GM12878 (cell line): ENCODE data around the gene LRCH4. TPM values are rescaled to one million over a fixed set of nuclear protein-coding genes. Genes with fewer than 3 reads are reported as not detected.

Experiments
- ATAC-seq: fragments of 200-7000 bp; cut with Tn5 transposase; 3 replicates; pipeline ENCODE4 v1.9.1; 2020; ENCODE audit warnings: mild to moderate bottlenecking, moderate library complexity
- BruUV-seq: library from RNA; stranded (reverse); fragments of 400-500 nt; replicated peaks from 2 replicates; lab custom pipeline; 2021; lab: Mats Ljungman, UMichigan
- CTCF ChIA-PET: fragments of 300-600 bp; sonication (Branson Sonifier 250); formaldehyde crosslinking; extraction: SDS; loops from one replicate; lab custom pipeline; 2021; ENCODE audit warnings: inconsistent platforms; lab: Yijun Ruan, JAX
- POLR2A ChIA-PET: fragments of 350-600 bp; formaldehyde crosslinking; extraction: SDS; loops from one replicate; lab custom pipeline; 2021; ENCODE audit warnings: inconsistent platforms; lab: Charles Lee
- RAD21 ChIA-PET: fragments of 300-600 bp; sonication (Branson Sonifier 250); formaldehyde crosslinking; loops from one replicate; lab custom pipeline; 2023; ENCODE audit warnings: antibody characterized with exemption; ENCODE audit not compliant: unreplicated experiment; lab: Charles Lee
- SMC1A ChIA-PET: fragments of 300-600 bp; sonication (Branson Sonifier 250); formaldehyde crosslinking; loops from one replicate; lab custom pipeline; 2023; ENCODE audit not compliant: unreplicated experiment, uncharacterized antibody; lab: Charles Lee
- DNase-seq: peaks from one replicate; pipeline ENCODE4 v3.0.0-alpha.2; 2011; ENCODE audit warnings: low read depth, low spot score
- FAIRE-seq: peaks from 3 replicates; lab custom pipeline; 2011; peaks lifted over from hg19 to GRCh38; lab: Jason Lieb, UNC
- H2AFZ ChIP-seq: 2 replicates; pipeline ENCODE4 v1.6.0; 2011; ENCODE audit warnings: low read depth, low read length, control low read depth; ENCODE audit not compliant: control insufficient read depth
- H3K27ac ChIP-seq: 2 replicates; pipeline ENCODE4 v1.5.1; 2011; ENCODE audit warnings: control low read depth; ENCODE audit not compliant: control insufficient read depth, insufficient read depth
- H3K27me3 ChIP-seq, 2 experiments: replicated peaks in 1 of 2; 2 replicates each; pipeline versions ENCODE4 v1.6.0 to v1.6.1; 2011; ENCODE audit warnings: low read length in 1 of 2; ENCODE audit not compliant: control insufficient read depth in 2 of 2, insufficient read depth in 2 of 2
- H3K36me3 ChIP-seq, 2 experiments: 2 replicates each; pipeline ENCODE4 v1.5.1; 2011; ENCODE audit warnings: low read length in 1 of 2; ENCODE audit not compliant: control insufficient read depth in 2 of 2, insufficient read depth in 2 of 2
- H3K4me1 ChIP-seq: 2 replicates; pipeline ENCODE4 v1.6.1; 2011; ENCODE audit warnings: mild to moderate bottlenecking, low read length, moderate library complexity, mixed read lengths; ENCODE audit not compliant: control insufficient read depth, insufficient read depth
- H3K4me2 ChIP-seq: 2 replicates; pipeline ENCODE4 v1.6.0; 2011; ENCODE audit warnings: control low read depth; ENCODE audit not compliant: control insufficient read depth, insufficient read depth
- H3K4me3 ChIP-seq: fragments of 200-600 bp; sonication (generic); 2 replicates; pipeline ENCODE4 v1.5.1; 2016
- H3K79me2 ChIP-seq: 2 replicates; pipeline ENCODE4 v1.6.0; 2011; ENCODE audit warnings: low read length; ENCODE audit not compliant: control insufficient read depth, insufficient read depth
- H3K9ac ChIP-seq: 2 replicates; pipeline ENCODE4 v1.8.0; 2011; ENCODE audit warnings: low read length, control low read depth, mixed read lengths; ENCODE audit not compliant: control insufficient read depth, insufficient read depth
- H3K9me3 ChIP-seq: replicated peaks from 3 replicates; pipeline ENCODE4 v1.5.1; 2011; ENCODE audit warnings: mild to moderate bottlenecking, low read length; ENCODE audit not compliant: control insufficient read depth, insufficient read depth
- H4K20me1 ChIP-seq: 2 replicates; pipeline ENCODE4 v1.6.0; 2011; ENCODE audit not compliant: control insufficient read depth, insufficient read depth
- ATF3 ChIP-seq: IDR thresholded peaks from 2 replicates; pipeline ENCODE4 v1.6.1; 2011; ENCODE audit warnings: low read depth, mild to moderate bottlenecking, low read length, moderate library complexity, borderline replicate concordance; ENCODE audit errors: extremely low read depth
- BMI1 ChIP-seq: fragments of 450-650 bp; IDR thresholded peaks from 2 replicates; pipeline ENCODE4 v1.6.1; 2016; ENCODE audit warnings: mild to moderate bottlenecking, moderate library complexity, borderline replicate concordance
- CBFB ChIP-seq: IDR thresholded peaks from 2 replicates; pipeline ENCODE4 v1.6.1; 2016; ENCODE audit warnings: antibody characterized with exemption, low read depth
- CBX5 ChIP-seq: sonication (generic); IDR thresholded peaks from 2 replicates; pipeline ENCODE4 v1.6.1; 2016; ENCODE audit warnings: low read depth, moderate library complexity, mild to moderate bottlenecking, inconsistent platforms
- CEBPB ChIP-seq, 2 experiments: fragments of 150-350 bp in 1 of 2; IDR thresholded peaks; 2 replicates each; pipeline ENCODE4 v1.6.1; 2012 to 2014; ENCODE audit warnings: low read depth in 2 of 2, low read length in 2 of 2, borderline replicate concordance in 1 of 2, inconsistent platforms in 1 of 2
- FOXM1 ChIP-seq: IDR thresholded peaks from 2 replicates; pipeline ENCODE4 v1.6.1; 2012; ENCODE audit warnings: low read depth, mild to moderate bottlenecking, inconsistent platforms, low read length, moderate library complexity
- KAT2A ChIP-seq: conservative IDR thresholded peaks from 2 replicates; pipeline ENCODE4 v1.6.1; 2011; ENCODE audit warnings: low read depth, low read length; ENCODE audit not compliant: control insufficient read depth
- NR2F1 ChIP-seq: fragments of 450-650 bp; conservative IDR thresholded peaks from 2 replicates; pipeline ENCODE4 v1.6.1; 2017; ENCODE audit warnings: mild to moderate bottlenecking
- PAX5 ChIP-seq: IDR thresholded peaks from 2 replicates; pipeline ENCODE4 v1.6.1; 2011; ENCODE audit warnings: low read depth, low read length, borderline replicate concordance
- POLR2AphosphoS5 ChIP-seq: IDR thresholded peaks from 2 replicates; pipeline ENCODE4 v1.6.1; 2011; ENCODE audit warnings: mild to moderate bottlenecking, low read length, inconsistent platforms
- SMAD1 ChIP-seq: fragments of 450-650 bp; IDR thresholded peaks from 2 replicates; pipeline ENCODE4 v1.6.1; 2018; ENCODE audit warnings: mild to moderate bottlenecking, low read depth; ENCODE audit not compliant: partially characterized antibody
- SMAD5 ChIP-seq: IDR thresholded peaks from 2 replicates; pipeline ENCODE4 v1.6.1; 2016; ENCODE audit warnings: antibody characterized with exemption, low read depth
- SMARCA5 ChIP-seq: fragments of 450-650 bp; IDR thresholded peaks from 2 replicates; pipeline ENCODE4 v1.6.1; 2017; ENCODE audit warnings: mild to moderate bottlenecking
- SP1 ChIP-seq: IDR thresholded peaks from one replicate; pipeline ENCODE4 v1.6.1; 2011; ENCODE audit warnings: low read depth, low read length
- SREBF2 ChIP-seq: IDR thresholded peaks from 2 replicates; pipeline ENCODE4 v1.6.1; 2012; ENCODE audit warnings: mild to moderate bottlenecking, low read length
- STAT1 ChIP-seq: fragments of 450-650 bp; conservative IDR thresholded peaks from 2 replicates; pipeline ENCODE4 v1.6.1; 2014; ENCODE audit warnings: antibody characterized with exemption, mild to moderate bottlenecking
- YBX1 ChIP-seq: fragments of 450-650 bp; IDR thresholded peaks from 2 replicates; pipeline ENCODE4 v1.6.1; 2016; ENCODE audit warnings: antibody characterized with exemption
- ZNF687 ChIP-seq: fragments of 450-650 bp; IDR thresholded peaks from 2 replicates; pipeline ENCODE4 v1.6.1; 2017; ENCODE audit warnings: mild to moderate bottlenecking, moderate library complexity
- WGBS: methylation state at CpG from one replicate; pipeline ENCODE4 v1.1.6; 2016; ENCODE audit warnings: low lambda C conversion rate; ENCODE audit not compliant: insufficient replicate concordance, insufficient coverage; ENCODE audit errors: missing lambda C conversion rate; 5-methylcytosine and 5-hydroxymethylcytosine counted together
- in situ Hi-C: fragments of 300-500 bp; cut with MboI; formaldehyde crosslinking; loops from 9 replicates; pipeline ENCODE4 v1.14.3; 2018; ENCODE audit warnings: mixed read lengths
- intact Hi-C: fragments of 100-400 bp; cut with micrococcal nuclease; formaldehyde crosslinking; loops from one replicate; pipeline ENCODE4 v1.14.2; 2022; ENCODE audit not compliant: unreplicated experiment
- polyA plus RNA-seq, 11 experiments: library from polyadenylated mRNA; depleted of rRNA in 4 of 11; unstranded in 6 of 11; stranded (reverse) in 5 of 11; fragments of >200 nt; fragmentation: Nextera tagmentation in 4 of 11; fragmentation: Illumina TruSeq in 1 of 11; extraction: Ambion mirVana in 4 of 11; extraction: Trizol in 1 of 11; gene quantifications; 1 replicate in 1 of 11; 2 replicates in 10 of 11; pipeline versions ENCODE4 v1.2.1 to v1.2.3, GENCODE V29; 2011 to 2016; ENCODE audit warnings: inconsistent platforms in 2 of 11, missing spikeins in 2 of 11, low read depth in 1 of 11
- total RNA-seq, 4 experiments: library from RNA; depleted of rRNA in 3 of 4; stranded (reverse); fragments of >200 nt in 3 of 4; fragmentation: Illumina TruSeq in 1 of 4; extraction: Trizol in 1 of 4; gene quantifications; 2 replicates each; pipeline versions ENCODE4 v1.2.1 to v1.2.3, GENCODE V29; 2013 to 2021

LRCH4 gene
- total and polyA plus RNA-seq, 10 of the 15 experiments (the other 5 are each of a cell fraction or from before 2014, with no cell fraction given) = 0.58 to 96.7 (median 28.4) TPM

GRCh38 chr7:100620804-100621203 is 34.9 kb upstream of the LRCH4 start (continued):
- no peak for TF ChIP-seq SREBF2
- TF ChIP-seq PAX5 = no peak
- no peak for TF ChIP-seq CEBPB (IDR thresholded peaks at IDR 0.05; ENCODE audit: borderline replicate concordance in 1 of 2, low read depth in 2 of 2, low read length in 2 of 2)
- no peak for TF ChIP-seq NR2F1
- TF ChIP-seq KAT2A = no peak
- no peak for TF ChIP-seq CBX5

GRCh38 chr7:100620239-100620638 is 34.3 kb upstream of the LRCH4 start:
- 79% methylated on average over 6 of the region's 6 CpGs for WGBS
- intact Hi-C loops = no loop called here
- DNase-seq (no peak), FAIRE-seq (no peak), ATAC-seq (no peak)
- Histone ChIP-seq H4K20me1 (no peaks in the 10 kb centered on the region), H3K36me3 (no peaks in the 10 kb centered on the region), H3K9ac (no peak overlapping the region), H3K27ac (no peak overlapping the region), H3K9me3 (no peaks in the 10 kb centered on the region), H2AFZ (no peak overlapping the region), H3K4me2 (no peak overlapping the region), H3K4me1 (no peaks in the 10 kb centered on the region), H3K79me2 (no peaks in the 10 kb centered on the region), H3K4me3 (no peak overlapping the region), H3K27me3 (no peaks in the 10 kb centered on the region)
- ChIA-PET CTCF (no interaction called here), RAD21 (no interaction called here), SMC1A (no interaction called here), POLR2A (interaction anchor here (0.5 kb wide), 1 partner anchor 382 kb away, joined by 4 read pairs; no protein-coding TSS in a partner anchor)
- in situ Hi-C loops = no loop called here
- no TSS peak for BruUV-seq
- TF ChIP-seq SMAD1 = no peak
- no peak for TF ChIP-seq YBX1
- no peak for TF ChIP-seq FOXM1
- no peak for TF ChIP-seq BMI1
- no peak for TF ChIP-seq ATF3
- TF ChIP-seq CBFB = no peak
- no peak for TF ChIP-seq SMARCA5
- no peak for TF ChIP-seq POLR2AphosphoS5
- no peak for TF ChIP-seq STAT1
- no peak for TF ChIP-seq PAX5
- TF ChIP-seq SMAD5 = no peak
- TF ChIP-seq ZNF687 = no peak
- TF ChIP-seq SP1 = no peak
